ENCODE results near the gene TARS3.

DNA sequence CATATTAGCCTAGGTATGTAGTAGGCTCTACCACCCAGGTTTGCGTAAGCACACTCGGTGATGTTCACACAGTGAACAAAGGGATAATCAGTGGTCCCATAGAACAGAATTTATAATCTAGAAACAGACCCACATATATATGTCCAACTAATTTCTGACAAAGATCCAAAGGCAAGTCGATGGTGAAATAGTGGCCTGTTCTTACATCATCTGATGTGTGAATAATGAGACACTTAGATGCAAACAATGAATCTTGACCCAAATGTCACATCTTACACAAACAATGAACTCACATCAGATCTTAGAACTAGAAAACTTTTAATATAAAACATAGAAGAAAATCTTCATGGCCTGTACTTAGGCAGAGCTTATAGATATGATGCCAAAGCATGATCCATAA is 54.5 kb downstream of the TARS3 start:
- TF ChIP-seq, protein P1, sequence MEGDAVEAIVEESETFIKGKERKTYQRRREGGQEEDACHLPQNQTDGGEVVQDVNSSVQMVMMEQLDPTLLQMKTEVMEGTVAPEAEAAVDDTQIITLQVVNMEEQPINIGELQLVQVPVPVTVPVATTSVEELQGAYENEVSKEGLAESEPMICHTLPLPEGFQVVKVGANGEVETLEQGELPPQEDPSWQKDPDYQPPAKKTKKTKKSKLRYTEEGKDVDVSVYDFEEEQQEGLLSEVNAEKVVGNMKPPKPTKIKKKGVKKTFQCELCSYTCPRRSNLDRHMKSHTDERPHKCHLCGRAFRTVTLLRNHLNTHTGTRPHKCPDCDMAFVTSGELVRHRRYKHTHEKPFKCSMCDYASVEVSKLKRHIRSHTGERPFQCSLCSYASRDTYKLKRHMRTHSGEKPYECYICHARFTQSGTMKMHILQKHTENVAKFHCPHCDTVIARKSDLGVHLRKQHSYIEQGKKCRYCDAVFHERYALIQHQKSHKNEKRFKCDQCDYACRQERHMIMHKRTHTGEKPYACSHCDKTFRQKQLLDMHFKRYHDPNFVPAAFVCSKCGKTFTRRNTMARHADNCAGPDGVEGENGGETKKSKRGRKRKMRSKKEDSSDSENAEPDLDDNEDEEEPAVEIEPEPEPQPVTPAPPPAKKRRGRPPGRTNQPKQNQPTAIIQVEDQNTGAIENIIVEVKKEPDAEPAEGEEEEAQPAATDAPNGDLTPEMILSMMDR (conservative IDR thresholded peaks at IDR 0.05), result no peak
- no peak for TF ChIP-seq EZH2 (IDR thresholded peaks at IDR 0.05; ENCODE audit: low read depth)
